Kidney (tissue), 22 donors: ENCODE data around the gene PNLDC1. TPM values are rescaled to one million over a fixed set of nuclear protein-coding genes. Genes with fewer than 3 reads are reported as not detected.

ENCODE experiments used
- DNase-seq, 5 donors: peaks; one replicate each; pipeline ENCODE4 v3.0.0-alpha.2; 2013 to 2020
- FAIRE-seq: peaks from 2 replicates; lab custom pipeline; 2012; peaks lifted over from hg19 to GRCh38; lab: Jason Lieb, UNC
- H3K27ac ChIP-seq, 2 donors: one replicate each; pipeline ENCODE4 v1.7.0; 2013; ENCODE audit warnings: low read depth in 2 of 2, low read length in 2 of 2, inconsistent platforms in 1 of 2
- H3K27me3 ChIP-seq: one replicate; pipeline ENCODE4 v1.7.1; 2013; ENCODE audit warnings: low read length, inconsistent platforms; ENCODE audit not compliant: control insufficient read depth, insufficient read depth
- H3K36me3 ChIP-seq, 3 donors: one replicate each; pipeline versions ENCODE4 v1.7.0 to v1.7.1; 2013; ENCODE audit warnings: low read length in 3 of 3, control low read depth in 1 of 3, inconsistent platforms in 1 of 3; ENCODE audit not compliant: insufficient read depth in 3 of 3, control insufficient read depth in 2 of 3
- H3K4me1 ChIP-seq, 3 donors: one replicate each; pipeline versions ENCODE4 v1.7.0 to v1.7.1; 2013; ENCODE audit warnings: low read length in 3 of 3, inconsistent platforms in 1 of 3, low read depth in 1 of 3; ENCODE audit not compliant: control insufficient read depth in 2 of 3, insufficient read depth in 2 of 3
- H3K4me3 ChIP-seq, 3 donors: one replicate each; pipeline versions ENCODE4 v1.7.0 to v1.8.1; 2013; ENCODE audit warnings: low read length in 3 of 3, control low read depth in 1 of 3, inconsistent platforms in 1 of 3
- H3K9ac ChIP-seq, 3 donors: one replicate each; pipeline versions ENCODE4 v1.7.0 to v1.7.1; 2013; ENCODE audit warnings: low read length in 3 of 3, control low read depth in 1 of 3, inconsistent platforms in 1 of 3
- H3K9me3 ChIP-seq, 3 donors: one replicate each; pipeline versions ENCODE4 v1.7.0 to v1.7.1; 2013; ENCODE audit warnings: low read length in 3 of 3, control low read depth in 1 of 3, inconsistent platforms in 1 of 3; ENCODE audit not compliant: control insufficient read depth in 2 of 3, insufficient read depth in 1 of 3
- intact Hi-C: fragments of 100-400 bp; cut with DNase I; formaldehyde crosslinking; loops from one replicate; pipeline ENCODE4 v1.11.1; 2022
- long read RNA-seq, 10 donors: library from polyadenylated mRNA in 1 of 10; unstranded in 1 of 10; transcript quantifications; one replicate each; pipeline ENCODE4 v2.0.0 and lab custom pipeline, GENCODE V29; 2021 to 2026
- polyA plus RNA-seq: library from polyadenylated mRNA; stranded (reverse); fragments of 350-450 nt; fragmentation: Illumina TruSeq; extraction: RNeasy Lipid Tissue Mini Kit (QIAGEN cat#74804); gene quantifications from one replicate; pipeline ENCODE4 v1.2.3, GENCODE V29; 2014; ENCODE audit warnings: low read depth, low replicate concordance; ENCODE audit not compliant: insufficient read depth
- total RNA-seq: library from RNA; stranded (reverse); fragmentation: NEBNext Ultra II Directional; extraction: Animal tissue kit (Norgen Biotek cat#: 25700); gene quantifications from one replicate; pipeline ENCODE4 v1.2.1, GENCODE V29; 2021
- TF ChIP-seq, protein P1 (sequence below): IDR thresholded peaks from 3 replicates; pipeline ENCODE4 v1.5.1; 2012; ENCODE audit warnings: mild to moderate bottlenecking, moderate library complexity, borderline replicate concordance; ENCODE audit not compliant: insufficient read depth; ENCODE audit errors: extremely low read depth
- donor health status: control.
- donor health status: control.
- donor health status: control.
- donor health status: control.
- donor health status: control.
- donor health status: DM: yes; HTN: yes; CAD: no.
- donor health status: Normal renal cell carcinoma (clear cell type).

The PNLDC1 gene, protein sequence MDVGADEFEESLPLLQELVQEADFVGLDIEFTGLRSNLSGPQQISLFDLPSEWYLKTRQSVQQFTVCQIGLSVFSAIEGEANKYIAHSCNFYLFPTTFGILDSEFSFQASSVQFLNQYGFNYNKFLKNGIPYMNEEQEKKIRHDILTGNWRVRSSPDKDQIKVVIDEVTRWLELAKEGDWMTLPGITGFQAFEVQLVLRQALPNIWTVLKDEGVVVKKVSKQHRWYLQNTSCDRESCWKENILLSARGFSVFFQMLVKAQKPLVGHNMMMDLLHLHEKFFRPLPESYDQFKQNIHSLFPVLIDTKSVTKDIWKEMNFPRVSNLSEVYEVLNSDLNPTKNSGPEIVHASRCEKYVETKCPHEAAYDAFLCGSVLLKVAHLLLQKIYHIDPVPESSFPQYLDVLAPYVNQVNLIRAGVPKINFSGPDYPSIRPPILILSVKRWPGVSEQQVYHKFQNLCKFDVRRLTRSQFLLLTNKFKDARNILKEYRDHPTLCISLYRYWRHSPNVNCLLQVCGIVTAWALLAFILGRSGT
- total RNA-seq, result not detected
- 0.34 TPM for polyA plus RNA-seq
- long read RNA-seq, donor 1, result 0 reads
- long read RNA-seq, donor 2, result 0 reads
- long read RNA-seq, donor 3, result 0 reads
- long read RNA-seq, donor 4, result 0 reads
- long read RNA-seq, donor 5, result 0 reads
- long read RNA-seq, donor 6, result 0 reads
- long read RNA-seq, donor 7, result 0 reads
- long read RNA-seq, donor 8, result 0 reads
- long read RNA-seq, donor 9, result 0 reads
- long read RNA-seq, donor 10, result 0 reads

DNA sequence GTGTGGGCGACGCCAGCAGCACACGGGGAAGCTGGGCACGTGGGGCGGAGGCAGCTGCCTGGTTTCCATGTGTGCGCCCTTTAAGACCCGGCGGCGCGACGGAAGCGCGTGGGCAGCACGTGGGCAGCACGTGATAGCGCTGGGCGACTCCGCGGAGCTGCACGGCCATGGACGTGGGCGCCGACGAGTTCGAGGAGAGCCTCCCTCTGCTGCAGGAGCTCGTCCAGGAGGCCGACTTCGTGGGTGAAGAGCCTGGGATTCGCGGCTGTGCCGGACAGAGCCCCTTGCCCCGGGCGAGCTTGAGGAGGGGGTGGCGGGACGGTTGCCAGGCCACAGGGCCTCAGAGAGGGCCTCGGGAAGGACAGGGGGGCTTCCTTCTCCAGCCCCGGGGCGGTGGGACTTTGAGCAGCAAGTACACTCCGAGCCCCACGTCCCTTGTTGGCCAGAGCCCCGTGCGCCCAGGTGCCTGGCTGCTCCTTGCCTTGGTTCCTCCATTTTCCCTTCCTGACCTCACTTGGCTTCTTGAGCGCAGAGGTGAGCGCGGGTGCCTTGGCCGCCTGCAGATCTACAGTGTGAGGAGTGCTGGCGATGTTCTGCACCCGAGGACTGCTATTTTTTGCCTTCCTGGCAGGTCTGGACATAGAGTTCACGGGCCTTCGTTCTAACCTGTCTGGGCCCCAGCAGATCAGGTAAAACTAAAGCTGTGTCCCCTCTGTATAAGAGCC, at the start of gene PNLDC1:
PNLDC1 (plus strand) TSS at position 136 of the 725 bp plus-strand sequence; CDS start at position 168, 32 bp downstream.
- FAIRE-seq (no peak), DNase-seq (no peak)
- Histone ChIP-seq H3K27ac (no peak within 1 kb of the TSS), H3K36me3 (peaks cover 0 to 21% (median 17%) of the 10 kb centered on the region in 3 donors), H3K27me3 (no peaks in the 10 kb centered on the region), H3K9ac (no peak within 1 kb of the TSS), H3K9me3 (no peaks in the 10 kb centered on the region), H3K4me1 (no peaks in the 10 kb centered on the region), H3K4me3 (no peak within 1 kb of the TSS)
- TF ChIP-seq, protein P1, sequence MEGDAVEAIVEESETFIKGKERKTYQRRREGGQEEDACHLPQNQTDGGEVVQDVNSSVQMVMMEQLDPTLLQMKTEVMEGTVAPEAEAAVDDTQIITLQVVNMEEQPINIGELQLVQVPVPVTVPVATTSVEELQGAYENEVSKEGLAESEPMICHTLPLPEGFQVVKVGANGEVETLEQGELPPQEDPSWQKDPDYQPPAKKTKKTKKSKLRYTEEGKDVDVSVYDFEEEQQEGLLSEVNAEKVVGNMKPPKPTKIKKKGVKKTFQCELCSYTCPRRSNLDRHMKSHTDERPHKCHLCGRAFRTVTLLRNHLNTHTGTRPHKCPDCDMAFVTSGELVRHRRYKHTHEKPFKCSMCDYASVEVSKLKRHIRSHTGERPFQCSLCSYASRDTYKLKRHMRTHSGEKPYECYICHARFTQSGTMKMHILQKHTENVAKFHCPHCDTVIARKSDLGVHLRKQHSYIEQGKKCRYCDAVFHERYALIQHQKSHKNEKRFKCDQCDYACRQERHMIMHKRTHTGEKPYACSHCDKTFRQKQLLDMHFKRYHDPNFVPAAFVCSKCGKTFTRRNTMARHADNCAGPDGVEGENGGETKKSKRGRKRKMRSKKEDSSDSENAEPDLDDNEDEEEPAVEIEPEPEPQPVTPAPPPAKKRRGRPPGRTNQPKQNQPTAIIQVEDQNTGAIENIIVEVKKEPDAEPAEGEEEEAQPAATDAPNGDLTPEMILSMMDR, result no peak
- intact Hi-C loops, result no loop called here

DNA sequence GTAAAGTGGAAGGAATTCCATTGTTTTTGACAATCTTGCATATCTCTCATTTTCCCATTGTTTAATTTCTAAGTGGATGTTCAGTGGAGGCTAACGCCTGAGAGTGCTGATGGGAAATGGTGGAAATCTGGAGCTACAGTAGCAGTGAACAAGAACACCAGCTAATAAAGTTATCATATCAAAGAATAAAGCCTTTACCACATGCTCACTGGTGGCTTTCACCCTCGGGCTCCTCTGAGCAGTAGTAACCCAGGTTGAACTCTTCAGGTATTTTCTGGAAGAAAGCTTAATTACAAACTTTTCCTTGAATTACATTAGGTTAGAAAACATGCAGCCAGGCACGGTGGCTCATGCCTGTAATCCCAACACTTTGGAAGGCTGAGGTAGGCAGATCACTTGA, 48.6 kb upstream of the PNLDC1 start:
- peaks cover 16 to 54% (median 30%) of the 10 kb centered on the region in 3 donors for H3K36me3 ChIP-seq
- intact Hi-C loops, result no loop called here

DNA sequence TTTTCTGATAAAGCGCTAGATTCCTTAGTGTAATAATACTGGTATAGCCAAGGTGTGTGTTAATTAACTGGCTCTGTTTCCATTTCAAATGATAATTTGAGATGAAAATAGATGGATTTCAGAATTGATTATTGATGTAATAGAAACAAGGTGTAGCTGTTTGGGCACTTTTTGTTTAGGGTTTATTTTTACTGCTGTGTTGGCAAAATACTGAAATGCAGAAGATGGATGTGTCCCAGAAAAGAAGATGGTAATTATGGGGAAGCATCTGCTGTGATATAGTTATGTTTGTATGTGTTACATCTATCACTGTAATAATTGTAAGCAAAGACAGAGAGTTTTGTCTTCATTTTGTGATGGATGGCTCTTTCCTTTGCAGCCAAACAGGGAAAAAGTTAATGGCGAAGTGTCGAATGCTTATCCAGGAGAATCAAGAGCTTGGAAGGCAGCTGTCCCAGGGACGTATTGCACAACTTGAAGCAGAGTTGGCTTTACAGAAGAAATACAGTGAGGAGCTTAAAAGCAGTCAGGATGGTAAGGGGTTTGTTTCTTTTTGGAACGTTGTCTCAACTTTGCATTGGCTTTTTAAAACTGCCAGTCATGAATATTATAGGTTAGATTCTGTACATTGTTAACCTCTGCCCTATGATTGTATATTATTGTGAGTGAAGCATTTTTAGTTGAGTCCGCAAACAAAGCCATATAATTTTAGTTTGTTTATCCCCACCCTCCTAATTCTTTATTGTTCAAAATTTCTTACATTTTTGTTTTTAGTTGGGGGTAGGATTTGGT, 46.8 kb upstream of the PNLDC1 start:
- Histone ChIP-seq H3K4me1 (no peaks in the 10 kb centered on the region), H3K27ac (no peak overlapping the region), H3K9ac (no peak overlapping the region), H3K36me3 (peaks cover 13 to 54% (median 33%) of the 10 kb centered on the region in 3 donors), H3K27me3 (no peaks in the 10 kb centered on the region), H3K4me3 (no peak overlapping the region), H3K9me3 (no peaks in the 10 kb centered on the region)
- DNase-seq, result no peak
- no peak for FAIRE-seq
- TF ChIP-seq, protein P1, result no peak
- intact Hi-C loops, result no loop called here

More for the DNA sequence above, 48.6 kb upstream of the PNLDC1 start:
- Histone ChIP-seq H3K4me1 (no peaks in the 10 kb centered on the region), H3K4me3 (no peak overlapping the region), H3K27me3 (no peaks in the 10 kb centered on the region), H3K27ac (no peak overlapping the region), H3K9me3 (no peaks in the 10 kb centered on the region), H3K9ac (no peak overlapping the region)
- TF ChIP-seq, protein P1, result no peak
- FAIRE-seq (no peak), DNase-seq (no peak)
